ENCODE data around the gene CD99L2.

The CD99L2 gene

GRCh38 chrX:150765782-150766350, 132.6 kb downstream of the CD99L2 start:
- no peak for DNase-seq (ENCODE audit: low read depth in 1 of 2, low spot score in 1 of 2)

DNA sequence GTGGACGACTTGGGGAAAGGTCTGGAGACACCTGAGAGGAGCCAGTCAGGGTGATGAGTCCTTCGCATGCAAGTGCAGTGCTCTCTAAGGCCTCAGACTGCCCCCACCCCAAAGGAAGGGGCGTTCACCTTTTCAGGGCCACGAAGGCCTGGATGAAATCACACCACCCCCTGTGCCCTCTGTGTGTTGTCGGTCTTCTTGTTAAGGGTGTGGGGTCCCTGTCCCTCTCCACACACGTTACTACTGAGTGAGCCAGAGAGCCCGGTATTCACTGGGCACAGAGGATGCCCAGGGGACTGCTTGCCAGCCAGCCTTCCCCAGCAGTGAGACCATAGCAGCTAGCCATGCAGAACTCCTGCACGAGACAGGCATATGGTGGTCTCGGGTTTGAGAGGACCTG, 133.2 kb downstream of the CD99L2 start:
- DNase-seq (ENCODE audit: low read depth in 1 of 2, low spot score in 1 of 2): no peak

GRCh38 chrX:150763810-150764209, 134.7 kb downstream of the CD99L2 start:
- DNase-seq (ENCODE audit: low read depth in 1 of 2, low spot score in 1 of 2): no peak

DNA sequence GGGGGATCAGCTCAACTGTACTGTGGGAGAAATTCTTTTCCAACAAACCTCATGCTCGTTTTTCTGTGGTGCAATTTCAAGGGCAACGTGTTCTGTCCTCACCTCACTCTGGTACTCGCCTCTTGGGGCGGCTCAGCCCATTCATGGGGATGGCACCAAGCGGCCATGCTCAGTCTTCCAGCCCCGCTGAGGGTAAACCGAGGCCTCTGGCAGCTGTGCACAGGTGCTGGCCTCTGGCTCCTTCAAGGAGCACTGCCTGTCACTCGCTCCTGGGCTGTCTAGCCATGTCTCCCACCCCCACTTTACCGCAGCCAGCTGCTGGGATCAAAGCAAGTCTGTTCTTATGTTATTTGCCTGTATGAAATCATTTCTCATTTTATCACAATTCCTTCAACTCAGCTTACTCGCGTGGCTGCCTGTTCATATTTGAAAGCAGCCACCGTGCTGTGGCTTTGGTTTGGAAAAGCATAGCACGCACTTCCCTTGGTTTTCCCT, 135.1 kb downstream of the CD99L2 start:
- no peak for DNase-seq (ENCODE audit: low read depth in 1 of 2, low spot score in 1 of 2)

DNA sequence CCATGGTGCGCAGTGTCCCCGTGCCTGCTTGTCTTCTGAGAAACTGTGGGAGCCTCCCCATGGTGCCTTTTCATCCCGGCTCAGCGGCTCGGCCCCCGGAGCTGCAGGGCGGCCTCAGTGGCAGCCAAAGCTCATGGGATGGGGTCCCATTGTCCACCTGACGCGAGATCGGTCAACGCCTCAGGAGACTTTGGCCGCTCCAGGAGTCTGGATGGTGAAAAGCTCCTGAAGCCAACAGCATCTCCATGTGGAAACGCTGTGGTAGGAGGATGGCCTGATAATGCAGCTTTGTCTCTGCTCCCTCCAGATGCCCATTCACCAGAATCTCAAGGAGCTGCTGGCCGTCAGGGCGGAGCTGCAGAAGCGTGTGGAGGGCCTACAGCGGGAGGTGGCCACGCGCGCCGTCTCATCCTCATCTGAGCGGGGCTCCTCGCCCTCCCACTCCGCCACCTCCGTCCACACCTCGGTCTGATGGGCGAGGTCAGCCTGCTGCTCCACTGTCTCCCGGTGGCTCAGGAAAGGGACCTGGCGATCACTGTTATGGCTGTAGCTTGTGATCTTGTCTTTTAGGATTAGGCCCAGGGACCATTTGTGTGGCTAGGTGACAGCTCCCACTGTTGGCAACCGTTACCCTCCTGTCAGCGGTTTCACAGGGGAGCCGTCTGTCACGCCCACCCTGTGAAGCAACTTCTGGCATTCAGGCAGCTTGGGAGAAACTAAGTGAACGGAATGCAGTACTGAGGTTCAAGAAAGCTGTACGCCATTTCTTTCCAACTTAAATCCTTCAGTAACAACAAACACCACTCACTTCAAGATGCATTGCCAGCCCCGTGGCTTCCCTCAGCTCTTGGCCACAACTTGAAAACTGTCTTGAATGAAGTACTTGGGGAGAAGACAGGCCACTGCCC, 136.0 kb downstream of the CD99L2 start:
- no peak for DNase-seq (ENCODE audit: low read depth in 1 of 2, low spot score in 1 of 2)

DNA sequence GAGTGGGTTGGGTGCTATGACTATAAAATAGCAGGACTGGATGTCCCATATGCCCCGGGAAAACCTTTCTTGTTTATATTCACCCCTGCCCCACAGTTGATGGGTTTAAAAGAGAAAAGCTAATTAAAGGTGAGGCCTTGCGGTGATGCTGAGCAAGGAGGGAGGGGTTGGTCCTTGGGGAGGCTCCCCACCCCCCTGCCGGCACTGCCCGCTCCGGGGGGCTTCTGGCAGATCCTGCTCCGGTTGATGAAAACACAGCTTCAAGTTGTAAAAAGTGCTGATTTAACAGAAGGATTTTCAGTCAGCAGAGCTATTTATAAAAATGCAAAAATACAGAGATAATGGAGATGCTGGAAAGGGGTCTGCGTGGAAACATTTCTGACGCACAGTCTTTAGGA, 136.7 kb downstream of the CD99L2 start:
- no peak for DNase-seq (ENCODE audit: low read depth in 1 of 2, low spot score in 1 of 2)

DNA sequence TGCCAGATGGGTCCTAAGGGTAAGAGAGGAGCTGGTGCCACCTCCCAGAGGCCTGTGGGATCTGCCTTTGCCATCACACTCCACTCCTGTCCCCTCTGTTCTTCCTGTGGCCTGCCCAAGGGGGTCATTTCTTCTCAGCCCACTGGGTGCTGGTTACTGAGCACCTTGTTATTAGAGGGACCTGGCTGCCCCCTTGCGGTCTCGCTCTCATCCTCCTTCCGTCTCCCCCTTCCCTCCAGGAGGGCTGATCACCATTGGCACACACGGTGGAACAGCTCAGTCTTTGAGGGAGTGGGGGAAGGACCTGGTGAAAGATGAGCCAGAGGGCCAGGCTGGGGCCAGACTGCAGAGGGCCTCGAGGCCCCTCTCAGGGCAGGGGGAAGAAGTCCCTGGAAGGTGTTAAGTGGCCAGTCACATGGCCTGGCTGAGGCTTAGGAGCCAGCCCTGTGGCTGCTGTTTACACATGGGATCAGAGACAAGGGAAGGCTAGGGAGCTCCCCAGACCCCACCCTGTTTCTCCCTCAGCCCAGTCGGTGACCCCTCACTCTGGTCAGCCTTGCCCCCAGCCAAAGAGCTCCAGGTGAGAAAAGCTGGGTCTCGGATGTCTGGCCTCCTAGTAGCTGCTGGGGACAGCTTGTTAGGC, 137.2 kb downstream of the CD99L2 start:
- DNase-seq (ENCODE audit: low read depth in 1 of 2, low spot score in 1 of 2): no peak

GRCh38 chrX:150759568-150760416, 138.7 kb downstream of the CD99L2 start:
- no peak for DNase-seq (ENCODE audit: low read depth in 1 of 2, low spot score in 1 of 2)

- DNase-seq (ENCODE audit: low read depth in 1 of 2, low spot score in 1 of 2): no peak
Measured at GRCh38 chrX:150757371-150757770, 141.1 kb downstream of the CD99L2 start.

DNA sequence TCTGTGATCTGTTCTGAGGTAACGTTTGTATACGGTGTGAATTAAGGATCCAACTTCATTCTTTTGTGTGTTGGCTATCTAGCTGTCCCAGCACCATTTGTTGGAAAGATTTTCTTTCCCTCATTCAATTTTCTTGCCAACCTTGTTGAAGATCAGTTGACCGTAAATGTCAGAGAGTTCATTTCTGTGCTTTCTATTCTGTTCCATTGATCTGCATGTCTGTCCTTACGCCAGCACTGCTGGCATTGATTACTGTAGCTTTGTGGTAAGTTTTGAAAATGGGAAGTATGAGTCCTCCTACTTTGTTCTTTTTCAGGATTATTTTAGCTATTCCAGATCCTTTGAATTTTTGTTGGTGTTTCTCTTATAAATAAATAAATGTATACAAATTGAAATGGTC, 144.5 kb downstream of the CD99L2 start:
- DNase-seq (ENCODE audit: low read depth in 1 of 2, low spot score in 1 of 2): no peak

- DNase-seq (ENCODE audit: low read depth in 1 of 2, low spot score in 1 of 2): no peak
Measured at GRCh38 chrX:150753357-150753756, 145.1 kb downstream of the CD99L2 start.

DNA sequence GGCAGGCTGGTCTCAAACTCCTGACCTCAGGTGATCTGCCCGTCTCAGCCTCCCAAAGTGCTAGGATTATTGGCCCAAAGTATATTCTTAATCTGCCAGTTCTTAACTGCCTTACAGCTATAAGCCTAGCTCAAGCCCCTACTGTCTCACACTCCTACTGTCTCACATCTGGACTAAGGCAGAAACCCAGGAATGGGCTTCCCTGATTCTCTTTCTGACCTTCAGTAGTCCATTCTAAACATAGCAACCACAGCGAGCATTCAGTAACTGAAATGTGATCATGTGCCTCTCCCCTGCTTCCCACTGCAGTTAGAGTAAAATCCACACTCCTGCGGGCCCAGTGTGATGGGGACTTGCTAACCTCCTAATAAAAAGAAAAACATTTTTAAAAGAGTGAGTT, 146.3 kb downstream of the CD99L2 start:
- no peak for DNase-seq (ENCODE audit: low read depth in 1 of 2, low spot score in 1 of 2)

DNA sequence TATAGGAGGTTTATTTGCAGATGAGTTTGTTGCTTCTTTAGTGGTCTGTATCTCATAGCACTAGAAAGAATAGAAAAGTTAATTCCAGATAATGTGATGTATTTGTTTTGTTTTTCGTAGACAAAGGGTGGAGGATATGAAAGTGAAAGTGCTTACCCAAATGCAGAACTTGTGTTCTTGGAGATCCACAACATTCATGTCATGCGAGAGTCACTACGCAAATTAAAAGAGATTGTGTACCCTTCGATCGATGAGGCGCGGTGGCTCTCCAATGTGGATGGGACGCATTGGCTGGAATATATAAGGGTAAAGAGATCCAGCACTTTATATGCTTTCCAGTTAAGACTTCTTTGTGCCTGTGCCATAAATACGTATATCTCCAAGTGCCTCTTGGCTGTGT, 162.0 kb downstream of the CD99L2 start:
- DNase-seq (ENCODE audit: low read depth in 1 of 2, low spot score in 1 of 2): no peak

DNA sequence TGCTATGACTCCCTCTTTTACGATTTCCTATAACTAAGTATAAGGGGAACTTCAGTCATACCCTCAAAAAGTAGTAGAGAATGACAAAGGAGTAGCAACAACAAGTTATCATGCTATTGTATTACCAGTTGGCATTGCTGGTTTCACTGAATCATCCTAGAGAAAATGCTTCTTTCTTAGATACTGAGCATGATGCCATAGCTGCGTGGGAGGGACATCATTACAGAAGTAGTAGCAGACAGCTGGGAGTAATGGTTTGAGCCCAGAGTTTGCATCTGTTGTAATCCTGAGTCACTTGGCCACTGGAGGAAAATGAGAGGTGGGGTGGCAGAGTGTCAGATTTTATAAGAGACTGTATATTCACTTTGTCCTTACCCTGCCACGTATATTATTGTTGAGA, 166.7 kb downstream of the CD99L2 start:
- no peak for DNase-seq (ENCODE audit: low read depth in 1 of 2, low spot score in 1 of 2)

DNA sequence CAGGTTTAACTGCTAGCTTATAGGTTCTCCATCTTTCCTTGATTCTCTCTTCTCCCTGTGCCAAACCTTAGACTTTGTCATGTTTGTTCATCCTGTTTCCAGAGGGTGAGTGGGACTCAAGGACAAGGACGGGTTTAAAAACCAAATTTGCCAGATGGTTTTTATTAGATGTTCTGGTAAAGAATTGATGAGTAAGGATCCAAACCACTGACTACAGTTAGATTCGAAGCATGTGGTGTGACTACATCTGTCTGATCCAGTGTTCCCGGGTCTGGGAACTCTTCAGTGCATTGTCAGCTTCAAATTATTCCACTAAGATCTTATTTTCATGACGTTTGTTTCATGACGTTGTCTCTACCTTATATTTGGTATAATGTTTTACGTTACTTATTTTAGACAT, 167.7 kb downstream of the CD99L2 start:
- no peak for DNase-seq (ENCODE audit: low read depth in 1 of 2, low spot score in 1 of 2)

- no peak for DNase-seq (ENCODE audit: low read depth in 1 of 2, low spot score in 1 of 2)
Measured at GRCh38 chrX:150729956-150730355, 168.5 kb downstream of the CD99L2 start.

DNA sequence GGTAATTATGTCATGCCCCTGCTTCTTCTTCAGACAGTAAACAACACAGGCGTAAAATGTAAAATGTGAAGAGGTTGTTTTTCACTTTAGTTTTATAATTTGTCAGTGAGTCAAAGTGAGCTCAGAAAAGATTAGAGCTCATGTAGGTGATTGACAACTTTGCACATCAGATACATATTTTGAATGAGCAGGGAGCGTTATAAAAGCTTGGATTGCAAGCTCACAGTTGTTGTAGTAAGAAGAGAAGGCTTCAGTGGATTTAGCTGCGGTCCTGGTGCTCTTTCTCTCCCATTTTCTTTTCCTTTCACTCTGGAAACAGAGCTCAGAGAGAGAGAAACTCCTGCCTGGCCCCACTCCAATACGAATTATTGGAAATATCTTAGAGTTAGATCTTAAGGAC, 178.8 kb downstream of the CD99L2 start:
- DNase-seq (ENCODE audit: low read depth in 1 of 2, low spot score in 1 of 2): no peak
